Hematopoietic multipotent progenitor cell treated with erythropoietin and hydrocortisone succinate and interleukin-3 and kit ligand, for 8 days (in vitro differentiated cells): ENCODE results near the gene ZCRB1.
"Not testable (repeated sequence)": the region's sequence is repeated elsewhere in the genome, so short reads cannot be mapped to it uniquely, and the experiment has no call there.

ENCODE experiments used
- DNase-seq: peaks from one replicate; pipeline ENCODE4 v3.0.0-alpha.2; 2015

Gene ZCRB1, protein sequence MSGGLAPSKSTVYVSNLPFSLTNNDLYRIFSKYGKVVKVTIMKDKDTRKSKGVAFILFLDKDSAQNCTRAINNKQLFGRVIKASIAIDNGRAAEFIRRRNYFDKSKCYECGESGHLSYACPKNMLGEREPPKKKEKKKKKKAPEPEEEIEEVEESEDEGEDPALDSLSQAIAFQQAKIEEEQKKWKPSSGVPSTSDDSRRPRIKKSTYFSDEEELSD

DNA sequence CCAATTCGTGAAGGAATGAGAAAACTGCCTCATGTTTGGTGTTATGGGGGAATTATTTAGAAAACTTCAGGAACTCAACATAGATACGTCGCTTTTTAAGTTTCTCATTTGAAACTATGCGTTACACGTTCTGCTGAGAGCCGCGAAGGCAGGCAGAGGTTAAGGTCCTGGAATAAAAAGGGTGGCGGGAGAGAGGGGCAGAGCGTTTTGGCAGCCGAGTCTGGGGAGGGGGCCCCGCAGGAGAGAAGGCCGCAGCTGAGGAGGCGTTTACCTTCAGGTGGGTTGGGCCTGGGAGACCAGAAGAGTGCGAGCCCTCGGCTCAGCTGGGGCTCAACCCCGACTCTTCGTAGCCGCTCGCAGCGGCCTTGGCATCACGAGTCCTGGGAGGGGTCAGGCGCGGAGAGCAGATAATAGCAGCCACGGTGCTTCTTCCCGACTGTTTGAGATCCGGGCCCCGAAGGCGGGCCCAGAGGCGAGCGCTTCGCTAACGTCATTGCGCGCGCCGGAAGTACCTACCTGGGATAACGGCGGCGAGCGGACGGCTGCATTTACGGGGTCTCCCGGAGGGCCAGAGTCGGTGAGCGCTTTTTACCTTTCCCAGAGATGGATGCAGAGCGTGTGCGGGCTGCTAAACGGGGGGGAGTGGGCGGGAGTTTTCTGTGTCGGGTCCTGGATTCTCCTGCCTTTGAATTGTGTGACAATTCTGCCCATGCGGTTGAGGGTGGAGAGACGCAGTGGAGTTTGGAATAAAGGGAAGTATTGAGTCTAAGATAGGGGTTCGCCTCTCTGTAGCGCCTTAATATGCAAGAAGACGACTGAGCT lies at the start of gene ZCRB1, which contains the start of gene PPHLN1:
ZCRB1 (minus strand) TSS at position 442 of the 822 bp plus-strand sequence. CDS start 1,992 bp downstream, outside the sequence.
PPHLN1 (plus strand) TSS at position 515 of the 822 bp plus-strand sequence. CDS start 9,736 bp downstream, outside the sequence.
- peak; percentile 92 for DNase-seq

DNA sequence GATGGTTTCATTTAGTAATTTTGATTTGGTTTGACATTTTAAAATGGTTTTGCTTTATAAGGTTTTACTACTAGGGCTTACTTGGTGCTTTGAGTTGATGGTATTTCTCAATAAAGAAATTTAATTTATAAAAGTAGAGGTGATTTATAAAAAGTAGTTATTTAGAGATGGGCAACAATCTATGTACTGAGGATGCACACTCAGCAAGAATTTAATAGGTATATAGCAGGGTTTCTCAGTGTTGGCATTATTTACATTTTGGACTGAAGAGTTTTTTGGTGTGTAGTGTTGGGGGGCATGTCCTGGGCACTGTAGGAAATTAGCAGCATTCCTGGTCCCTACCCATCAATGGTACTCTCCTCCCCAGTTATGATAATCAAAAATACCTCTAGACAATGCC lies 47.8 kb upstream of the ZCRB1 start:
- DNase-seq = no peak

DNA sequence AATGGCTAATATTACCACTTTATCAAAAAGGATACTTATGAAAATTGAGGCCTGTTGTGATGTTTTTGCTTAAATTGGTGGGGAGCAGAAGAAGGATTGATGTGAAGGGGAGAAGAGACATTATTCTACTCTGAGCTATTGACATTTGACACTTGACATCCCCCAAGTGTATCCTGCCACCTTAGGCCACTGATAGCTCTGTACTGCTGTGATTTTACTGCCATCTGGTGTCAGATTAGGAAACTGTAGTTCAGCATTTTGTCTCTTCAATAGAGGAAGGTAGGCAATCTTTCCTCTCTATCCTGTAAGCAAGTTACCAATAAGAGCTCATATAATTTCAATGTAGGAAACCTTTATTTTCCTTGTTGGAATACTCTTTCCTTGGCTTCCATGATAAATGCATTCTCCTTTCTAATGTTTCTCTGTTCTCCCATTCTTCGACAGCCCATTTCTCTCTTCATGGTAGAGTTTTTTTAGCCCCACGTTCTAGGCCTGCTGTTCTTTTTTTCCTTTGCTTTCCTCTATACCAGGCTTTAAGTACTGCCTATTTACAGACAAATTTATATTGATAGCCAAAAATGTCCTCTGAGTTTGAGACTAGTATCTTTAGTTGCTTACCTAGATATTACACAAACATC lies 46.4 kb upstream of the ZCRB1 start:
- DNase-seq = peak; percentile 78

DNA sequence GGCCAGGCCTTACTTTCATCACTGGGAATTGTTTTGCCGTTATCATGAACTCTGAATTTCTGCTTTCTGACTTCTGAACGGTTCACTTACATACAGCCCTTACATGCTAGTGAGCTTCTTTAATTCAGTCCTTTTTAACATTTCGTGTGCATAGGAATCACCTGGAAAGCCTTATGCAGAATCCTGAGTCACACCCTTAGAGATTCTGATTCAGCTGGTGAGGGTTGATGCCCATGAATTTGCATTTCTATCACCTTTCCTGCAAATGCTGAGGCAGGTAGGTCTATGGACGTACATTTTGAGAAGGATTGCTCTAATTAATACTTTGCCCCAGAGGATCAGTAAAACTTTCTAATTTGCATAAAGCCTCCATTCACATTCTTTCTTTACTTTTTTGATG lies 44.1 kb upstream of the ZCRB1 start:
- no peak for DNase-seq

DNA sequence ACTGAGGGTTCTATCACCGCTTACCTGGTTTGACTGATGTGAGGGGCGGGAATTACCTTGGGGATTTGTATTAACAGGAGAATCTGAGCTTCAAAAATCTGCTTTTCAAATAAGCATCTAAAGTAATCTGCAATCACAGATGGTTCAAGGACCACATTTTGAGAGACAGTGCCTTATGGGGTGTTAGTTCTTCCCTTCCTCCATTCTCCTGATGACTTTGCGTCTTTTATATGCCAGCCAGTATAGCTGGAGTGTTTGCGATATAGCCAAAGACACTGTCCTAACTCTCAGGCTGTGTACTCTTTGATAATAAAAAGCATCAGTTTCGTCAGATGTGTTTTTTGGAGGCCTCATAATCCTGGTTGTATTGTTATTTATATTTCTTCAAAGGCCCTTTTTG lies 39.6 kb upstream of the ZCRB1 start:
- no peak for DNase-seq

DNA sequence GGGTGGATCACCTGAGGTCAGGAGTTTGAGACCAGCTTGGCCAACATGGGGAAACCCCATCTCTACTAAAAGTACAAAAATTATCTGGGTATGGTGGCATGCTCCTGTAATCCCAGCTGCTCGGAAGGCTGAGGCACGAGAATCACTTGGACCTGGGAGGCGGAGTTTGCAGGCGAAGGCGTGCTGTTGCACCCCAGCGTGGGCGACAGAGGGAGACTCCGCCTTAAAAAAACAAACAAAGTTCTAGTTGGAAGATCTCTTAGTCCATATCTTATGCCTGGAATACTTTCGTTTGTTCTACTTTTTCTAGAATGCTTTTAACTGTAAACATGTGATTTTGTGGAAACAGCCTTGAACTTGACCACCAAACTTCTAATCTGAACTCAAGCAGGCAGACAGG lies 38.8 kb upstream of the ZCRB1 start:
- no peak for DNase-seq

DNA sequence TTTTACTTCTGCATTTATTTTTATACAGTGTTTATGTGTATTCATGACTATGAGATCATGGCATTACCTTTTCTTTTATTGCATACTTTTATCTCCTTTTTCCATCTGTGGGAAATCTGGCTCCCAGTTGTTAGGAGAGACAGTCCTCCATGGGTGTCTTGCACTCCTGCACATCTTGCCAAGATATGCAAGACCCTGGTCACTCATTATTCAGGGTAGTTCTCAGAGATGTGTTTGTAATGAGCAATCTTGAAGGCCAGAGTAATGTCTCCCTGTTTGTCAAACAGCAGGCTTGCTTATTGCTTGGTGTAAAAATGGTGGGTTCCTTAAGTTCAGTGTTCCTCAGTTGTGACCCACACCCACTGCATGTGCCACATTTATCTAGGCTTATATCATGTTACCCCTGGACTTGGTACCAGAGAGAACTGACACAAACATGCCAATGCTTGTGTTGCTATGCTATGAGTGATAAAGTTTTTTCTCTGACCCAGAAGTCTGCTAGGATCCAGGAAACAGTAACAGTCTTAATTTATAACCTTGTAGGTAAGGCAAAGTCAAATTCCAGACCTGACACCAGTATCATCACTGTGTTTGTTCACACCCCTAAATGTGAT lies 36.9 kb upstream of the ZCRB1 start:
- DNase-seq = no peak

DNA sequence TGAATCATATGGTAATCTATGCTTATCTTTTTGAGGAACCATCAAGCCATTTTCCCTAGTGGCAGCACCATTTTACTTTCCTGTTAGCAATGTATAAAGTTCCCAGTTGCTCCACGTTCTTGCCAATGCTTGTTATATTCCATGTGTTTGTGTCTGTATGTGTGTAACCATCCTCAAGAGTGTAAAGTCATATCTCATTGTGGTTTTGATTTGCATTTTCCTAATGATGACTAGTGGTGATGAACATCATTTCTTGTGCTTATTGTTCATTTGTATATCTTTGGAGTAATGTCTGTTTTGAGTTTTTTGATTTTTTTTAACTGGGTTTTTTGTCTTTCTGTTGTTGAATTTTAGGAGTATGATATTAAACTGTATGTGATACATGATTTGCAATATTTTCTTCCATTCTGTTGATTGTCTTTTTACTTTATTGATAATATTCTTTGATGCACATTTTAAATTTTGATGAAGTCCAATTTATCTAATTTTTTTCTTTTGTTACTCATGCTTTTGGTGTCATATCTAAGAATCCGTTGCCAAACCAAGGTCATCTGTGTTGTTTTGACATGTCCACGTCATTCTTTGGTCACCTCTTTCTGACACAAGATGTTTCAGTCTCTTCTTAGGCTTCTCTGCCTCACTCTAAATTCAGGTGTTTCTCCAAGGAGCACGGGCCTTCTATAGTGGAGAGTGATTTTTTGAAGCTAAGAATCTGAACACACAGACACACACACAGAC lies 36.2 kb upstream of the ZCRB1 start:
- DNase-seq = no peak

DNA sequence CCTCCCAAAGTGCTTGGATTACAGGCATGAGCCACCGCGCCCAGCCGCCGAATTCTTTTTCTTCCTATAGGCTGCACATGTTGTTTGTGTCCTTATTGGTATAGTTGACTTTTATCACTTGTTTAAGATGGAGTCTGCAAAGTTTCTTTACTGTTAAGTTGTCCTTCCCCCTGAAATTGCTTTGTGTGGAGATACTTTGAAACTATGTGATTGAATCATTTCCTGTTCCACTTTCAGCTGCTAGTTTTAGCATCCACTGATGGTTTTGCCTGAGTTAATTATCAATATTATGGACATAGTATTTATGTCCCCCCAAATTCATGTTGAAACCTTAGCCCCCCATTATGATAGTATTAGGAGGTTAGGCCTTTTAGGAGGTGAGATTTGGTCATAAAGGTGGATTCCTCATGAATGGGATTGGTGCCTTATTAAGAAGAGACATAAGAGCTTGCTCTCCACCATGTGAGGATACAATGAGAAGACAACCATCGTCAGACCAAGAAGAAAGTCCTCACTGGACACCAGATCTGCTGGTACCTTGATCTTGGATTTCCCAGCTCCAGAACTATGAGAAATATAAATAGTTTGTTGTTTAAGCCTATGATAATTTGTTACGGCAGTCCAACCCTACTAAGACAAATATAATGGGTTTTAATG lies 35.0 kb upstream of the ZCRB1 start:
- DNase-seq = no peak

DNA sequence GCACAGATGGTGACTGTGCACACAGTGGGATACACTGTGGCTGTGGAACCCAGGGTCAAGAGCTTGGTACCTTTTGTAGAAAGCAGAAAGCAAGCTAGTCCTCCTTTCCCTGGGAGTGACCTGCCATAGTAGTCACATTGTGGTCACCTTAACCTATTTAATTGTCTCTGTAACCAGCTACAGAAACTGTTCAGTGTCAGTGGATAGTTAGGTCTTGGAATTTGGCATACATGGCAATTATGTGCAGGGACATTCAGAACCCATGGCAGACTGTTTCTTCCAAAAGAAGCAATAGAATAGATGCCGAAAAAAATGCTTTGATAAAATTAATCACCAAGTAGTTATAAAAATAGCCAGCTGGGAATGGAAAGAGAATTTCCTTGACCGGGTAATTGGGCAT lies 30.4 kb upstream of the ZCRB1 start:
- DNase-seq = no peak

DNA sequence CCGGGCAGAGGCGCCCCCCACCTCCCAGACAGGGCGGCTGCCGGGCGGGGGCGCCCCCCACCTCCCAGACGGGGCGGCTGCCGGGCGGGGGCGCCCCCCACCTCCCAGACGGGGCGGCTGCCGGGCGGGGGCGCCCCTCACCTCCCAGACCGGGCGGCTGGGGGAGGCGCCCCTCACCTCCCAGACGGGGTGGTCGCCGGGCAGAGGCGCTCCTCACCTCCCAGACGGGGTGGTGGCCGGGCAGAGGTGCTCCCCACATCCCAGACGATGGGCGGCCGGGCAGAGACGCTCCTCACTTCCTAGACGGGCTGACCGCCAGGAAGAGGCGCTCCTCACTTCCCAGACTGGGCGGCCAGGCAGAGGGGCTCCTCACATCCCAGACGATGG lies 24.1 kb upstream of the ZCRB1 start:
- DNase-seq = not testable (repeated sequence)

DNA sequence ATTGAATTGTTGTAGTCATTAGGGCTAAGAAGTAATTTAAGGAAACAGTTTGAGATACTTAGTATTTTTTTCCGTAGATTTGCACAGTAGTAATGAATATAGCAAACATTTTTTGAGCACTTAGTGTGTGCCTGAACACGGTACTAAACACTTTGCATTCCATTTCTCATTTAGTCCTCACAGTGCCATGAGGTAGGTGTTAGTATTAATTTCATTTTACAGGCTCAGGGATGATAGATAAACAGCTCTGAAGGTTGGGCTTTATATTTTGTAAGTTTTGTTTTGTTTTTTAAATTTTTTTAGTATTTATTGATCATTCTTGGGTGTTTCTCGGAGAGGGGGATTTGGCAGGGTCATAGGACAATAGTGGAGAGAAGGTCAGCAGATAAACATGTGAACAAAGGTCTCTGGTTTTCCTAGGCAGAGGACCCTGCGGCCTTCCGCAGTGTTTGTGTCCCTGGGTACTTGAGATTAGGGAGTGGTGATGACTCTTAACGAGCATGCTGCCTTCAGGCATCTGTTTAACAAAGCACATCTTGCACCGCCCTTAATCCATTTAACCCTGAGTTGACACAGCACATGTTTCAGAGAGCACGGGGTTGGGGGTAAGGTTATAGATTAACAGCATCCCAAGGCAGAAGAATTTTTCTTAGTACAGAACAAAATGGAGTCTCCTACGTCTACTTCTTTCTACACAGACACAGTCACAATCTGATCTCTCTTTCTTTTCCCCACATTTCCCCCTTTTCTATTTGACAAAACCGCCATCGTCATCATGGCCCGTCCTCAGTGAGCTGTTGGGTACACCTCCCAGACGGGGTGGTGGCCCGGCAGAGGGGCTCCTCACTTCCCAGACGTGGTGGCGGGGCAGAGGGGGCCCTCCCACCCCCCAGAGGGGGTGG lies 23.5 kb upstream of the ZCRB1 start:
- not testable (repeated sequence) for DNase-seq

DNA sequence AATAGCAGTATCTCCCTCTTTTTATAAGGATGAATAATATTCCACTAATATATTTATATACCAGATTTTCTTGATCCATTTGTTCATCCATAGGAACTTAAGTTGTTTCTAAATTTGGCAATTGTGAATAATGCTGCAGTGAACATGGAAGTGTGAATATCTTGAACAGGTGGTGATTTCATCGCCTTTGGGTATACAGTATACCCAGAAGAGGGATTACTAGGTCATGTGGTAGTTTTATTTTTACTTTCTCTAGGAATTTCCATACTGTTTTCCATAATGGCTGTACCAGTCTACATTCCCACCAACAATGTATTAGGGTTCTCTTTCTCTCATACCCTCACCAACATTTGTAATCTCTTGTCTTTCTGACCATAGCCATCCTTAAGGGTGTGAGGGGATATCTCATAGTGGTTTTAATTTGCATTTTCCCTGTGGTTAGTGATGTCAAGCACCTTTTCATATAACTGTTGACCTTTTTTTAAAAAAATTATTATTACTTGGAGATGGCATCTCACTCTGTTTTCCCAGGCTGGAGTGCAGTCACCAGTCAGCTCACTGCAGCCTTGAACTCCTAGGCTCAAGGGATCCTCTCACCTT lies 20.6 kb upstream of the ZCRB1 start:
- no peak for DNase-seq

DNA sequence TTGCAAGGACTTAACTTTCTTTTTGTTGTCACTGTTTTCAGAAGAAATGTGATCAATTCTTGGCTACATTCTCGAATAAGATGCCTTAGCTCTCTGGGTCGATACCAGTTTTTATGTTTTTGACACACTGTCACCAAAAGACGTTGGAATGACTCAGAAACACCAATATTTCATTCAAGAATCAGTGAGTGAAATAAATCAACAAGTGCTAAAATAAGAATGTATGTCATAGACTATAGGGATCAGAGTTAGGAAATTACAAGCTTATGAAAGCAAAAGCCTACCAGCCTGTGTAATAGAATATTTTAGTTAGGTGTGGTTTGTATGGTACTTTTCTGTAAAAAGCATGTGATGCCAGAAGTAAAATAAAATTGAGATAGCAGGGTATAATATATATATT lies 17.8 kb upstream of the ZCRB1 start:
- DNase-seq = no peak

DNA sequence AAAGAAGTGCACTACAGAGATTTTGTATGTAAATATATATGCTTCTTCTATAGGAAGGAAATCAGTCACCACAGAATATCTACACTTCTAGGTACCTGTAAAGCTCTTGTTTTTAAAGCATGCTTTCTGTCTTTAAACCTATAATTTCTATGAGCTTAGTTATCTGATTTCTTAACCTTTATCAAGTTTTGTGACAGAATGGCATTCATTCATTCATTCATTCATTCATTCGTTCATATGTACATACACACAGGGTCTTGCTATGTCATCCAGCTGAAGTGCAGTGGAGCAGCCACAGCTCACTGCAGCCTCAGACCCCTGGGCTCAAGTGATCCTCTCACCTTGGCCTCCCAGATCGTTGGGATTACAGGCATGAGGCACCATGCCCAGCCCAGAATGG lies 16.1 kb upstream of the ZCRB1 start:
- DNase-seq = no peak

DNA sequence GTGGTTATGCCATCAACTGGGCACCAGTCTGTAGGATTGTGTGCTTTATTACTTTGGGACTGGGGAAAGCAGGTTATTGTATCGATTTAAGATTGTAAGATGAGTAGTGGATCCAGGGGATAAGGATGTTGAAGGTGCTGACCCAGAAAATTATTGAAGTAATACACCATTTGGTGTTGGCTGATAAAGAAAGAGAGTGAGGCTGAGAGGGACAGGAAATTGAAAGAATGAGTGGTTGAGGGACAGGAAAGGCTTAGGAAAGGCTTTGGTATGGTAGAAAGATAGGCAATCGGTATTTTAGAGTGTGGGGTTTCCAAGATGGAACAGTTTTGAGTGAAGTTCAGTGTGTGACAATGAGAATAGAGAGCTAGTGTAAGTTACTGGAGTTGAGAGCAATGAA lies 12.4 kb upstream of the ZCRB1 start:
- DNase-seq = no peak

DNA sequence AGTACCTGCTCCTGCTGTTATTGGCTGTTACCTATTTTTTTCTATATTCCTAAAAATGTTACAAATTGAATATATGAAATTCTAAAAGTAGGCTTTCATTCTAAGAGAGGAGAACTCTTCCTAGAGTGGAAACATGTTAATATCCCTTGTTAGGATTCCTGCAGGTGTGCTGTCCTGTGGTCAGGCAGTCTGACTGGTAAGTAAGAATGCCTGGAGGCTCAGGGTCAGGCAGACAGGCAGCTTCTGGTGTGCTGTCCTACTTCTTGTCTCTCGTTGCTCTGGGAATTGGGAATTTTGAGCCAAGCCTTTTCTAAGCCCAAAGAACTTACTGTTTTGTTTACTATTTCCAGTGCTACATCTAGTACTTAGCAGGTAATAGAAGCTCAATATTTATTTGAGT lies 10.4 kb upstream of the ZCRB1 start:
- no peak for DNase-seq

DNA sequence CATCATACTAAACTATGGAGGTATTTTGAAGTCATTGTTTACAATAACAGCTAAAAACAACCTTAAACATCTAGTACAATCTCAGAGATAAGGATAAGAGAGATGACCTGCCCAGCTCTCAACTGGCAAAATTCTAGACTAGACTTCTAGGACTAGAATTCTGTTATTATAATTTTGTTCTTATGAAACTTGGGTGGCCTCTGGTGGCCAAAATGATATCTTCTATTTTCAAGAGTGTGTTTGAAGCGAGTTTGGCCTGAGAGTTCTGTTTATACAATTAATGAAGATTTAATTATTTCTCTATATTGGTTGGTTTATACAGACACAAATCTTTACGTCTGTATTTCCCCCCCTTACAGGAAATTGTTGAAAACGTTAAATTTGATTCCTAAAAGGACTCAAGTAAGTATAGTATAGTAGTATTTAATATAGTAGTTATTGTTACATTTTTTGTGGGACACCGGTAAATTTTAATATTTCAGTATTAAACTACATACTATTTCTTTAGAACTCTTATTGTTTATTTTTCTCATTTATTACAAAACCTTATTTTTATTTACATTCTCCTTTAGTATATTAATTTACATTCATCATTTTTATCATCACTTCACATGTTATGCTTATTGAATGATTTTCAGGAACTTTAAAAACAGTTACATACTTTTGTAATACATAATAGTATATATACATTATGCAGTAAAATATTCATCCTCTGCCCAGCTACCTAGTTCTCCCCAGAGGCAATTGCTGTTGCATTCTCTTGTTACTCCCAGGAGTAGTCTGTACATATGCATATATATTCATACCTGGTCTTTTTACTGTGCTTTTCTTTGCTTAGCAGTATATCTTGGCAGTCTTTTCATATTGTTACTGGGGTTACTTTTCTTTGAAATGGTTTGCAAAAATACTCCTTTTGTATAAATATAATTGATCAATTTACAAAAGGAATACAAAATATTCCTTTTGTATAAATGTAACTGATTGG lies 6.7 kb upstream of the ZCRB1 start:
- peak; percentile 77 for DNase-seq

DNA sequence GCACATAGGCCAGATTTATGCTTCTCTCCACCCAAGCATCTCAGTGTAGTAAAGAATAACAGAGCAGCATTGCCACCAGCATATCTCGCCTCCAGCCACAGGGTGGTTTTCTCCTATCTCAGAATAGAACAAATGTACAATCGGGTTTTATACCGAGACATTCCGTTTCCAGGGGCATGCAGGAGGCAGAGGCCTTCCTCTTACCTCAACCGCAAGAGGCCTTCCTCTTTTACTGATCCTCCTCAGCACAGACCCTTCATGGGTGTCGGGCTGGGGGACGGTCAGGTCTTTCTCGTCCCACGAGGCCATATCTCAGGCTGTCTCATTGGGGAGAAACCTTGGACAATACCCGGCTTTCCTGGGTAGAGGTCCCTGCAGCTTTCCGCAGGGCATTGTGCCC lies 4.2 kb upstream of the ZCRB1 start:
- peak; percentile 13 for DNase-seq

DNA sequence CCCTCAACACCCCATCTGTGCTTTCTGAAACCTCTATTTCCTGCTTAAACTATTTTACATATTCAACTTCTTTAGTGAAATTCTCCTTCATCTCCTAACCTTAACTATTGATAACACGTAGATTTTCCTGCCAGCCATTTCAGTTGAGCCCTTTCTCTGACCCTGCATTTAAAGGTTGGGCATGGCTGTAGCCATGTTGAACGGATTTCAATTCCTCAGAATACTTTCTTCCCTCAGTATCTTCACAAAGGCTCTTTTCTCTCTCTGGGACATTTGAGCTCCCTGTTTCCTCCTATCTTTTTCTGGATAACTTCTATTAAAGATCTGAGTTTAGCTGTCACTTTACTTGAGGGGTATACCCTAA lies 1.3 kb upstream of the ZCRB1 start:
- DNase-seq = no peak
